ENCODE measurements around the gene TUBGCP6.

GRCh38 chr22:50207383-50208140 lies 37.3 kb downstream of the TUBGCP6 start:
- TF ChIP-seq CTCF (IDR thresholded peaks at IDR 0.05), result no peak
- TF ChIP-seq EZH2 (IDR thresholded peaks at IDR 0.05; ENCODE audit: borderline replicate concordance, insufficient read depth, low read depth, low read length, poor library complexity, severe bottlenecking), result no peak

Data from B cell (primary cell).